Fibroblast of mammary gland (primary cell): ENCODE results near the gene CUTA.

Experiments
- DNase-seq: peaks from one replicate; pipeline ENCODE4 v3.0.0-alpha.2; 2010; ENCODE audit warnings: low read depth
- H3K4me3 ChIP-seq: 2 replicates; pipeline ENCODE4 v1.5.1; 2011; ENCODE audit warnings: low read depth, mild to moderate bottlenecking, low read length, moderate library complexity; ENCODE audit not compliant: control insufficient read depth
- TF ChIP-seq, protein P1 (sequence below): conservative IDR thresholded peaks from 2 replicates; pipeline ENCODE4 v1.5.1; 2011; ENCODE audit warnings: low read depth, low read length, inconsistent platforms; ENCODE audit not compliant: control insufficient read depth, insufficient read depth

The CUTA gene

GRCh38 chr6:33417903-33418689 is at the start of gene CUTA:
Gene CUTA, minus strand, starts transcription at chr6:33418107. Its CDS starts 107 bp downstream, at chr6:33418000.
- peak within 1 kb of the TSS; percentile 87 for H3K4me3 ChIP-seq
- TF ChIP-seq, protein P1, sequence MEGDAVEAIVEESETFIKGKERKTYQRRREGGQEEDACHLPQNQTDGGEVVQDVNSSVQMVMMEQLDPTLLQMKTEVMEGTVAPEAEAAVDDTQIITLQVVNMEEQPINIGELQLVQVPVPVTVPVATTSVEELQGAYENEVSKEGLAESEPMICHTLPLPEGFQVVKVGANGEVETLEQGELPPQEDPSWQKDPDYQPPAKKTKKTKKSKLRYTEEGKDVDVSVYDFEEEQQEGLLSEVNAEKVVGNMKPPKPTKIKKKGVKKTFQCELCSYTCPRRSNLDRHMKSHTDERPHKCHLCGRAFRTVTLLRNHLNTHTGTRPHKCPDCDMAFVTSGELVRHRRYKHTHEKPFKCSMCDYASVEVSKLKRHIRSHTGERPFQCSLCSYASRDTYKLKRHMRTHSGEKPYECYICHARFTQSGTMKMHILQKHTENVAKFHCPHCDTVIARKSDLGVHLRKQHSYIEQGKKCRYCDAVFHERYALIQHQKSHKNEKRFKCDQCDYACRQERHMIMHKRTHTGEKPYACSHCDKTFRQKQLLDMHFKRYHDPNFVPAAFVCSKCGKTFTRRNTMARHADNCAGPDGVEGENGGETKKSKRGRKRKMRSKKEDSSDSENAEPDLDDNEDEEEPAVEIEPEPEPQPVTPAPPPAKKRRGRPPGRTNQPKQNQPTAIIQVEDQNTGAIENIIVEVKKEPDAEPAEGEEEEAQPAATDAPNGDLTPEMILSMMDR: no peak
- DNase-seq: peak; percentile 100

DNA sequence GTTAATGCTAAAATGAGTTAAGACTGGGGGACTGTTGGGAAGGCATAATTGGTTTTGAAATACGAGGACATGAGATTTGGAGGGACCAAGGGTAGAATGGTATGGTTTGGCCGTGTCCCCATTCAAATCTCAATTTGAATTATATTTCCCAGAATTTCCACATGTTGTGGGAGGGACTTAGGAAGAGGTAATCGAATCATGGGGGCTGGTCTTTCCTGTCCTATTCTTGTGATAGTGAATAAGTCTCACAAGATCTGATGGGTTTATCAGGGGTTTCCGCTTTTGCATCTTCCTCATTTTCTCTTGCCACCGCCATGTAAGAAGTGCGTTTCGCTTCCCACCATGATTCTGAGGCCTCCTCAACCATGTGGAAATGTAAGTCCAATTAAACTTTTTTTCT is 49.2 kb upstream of the CUTA start:
- no peak for DNase-seq
- TF ChIP-seq, protein P1: no peak
- H3K4me3 ChIP-seq: no peak overlapping the region

DNA sequence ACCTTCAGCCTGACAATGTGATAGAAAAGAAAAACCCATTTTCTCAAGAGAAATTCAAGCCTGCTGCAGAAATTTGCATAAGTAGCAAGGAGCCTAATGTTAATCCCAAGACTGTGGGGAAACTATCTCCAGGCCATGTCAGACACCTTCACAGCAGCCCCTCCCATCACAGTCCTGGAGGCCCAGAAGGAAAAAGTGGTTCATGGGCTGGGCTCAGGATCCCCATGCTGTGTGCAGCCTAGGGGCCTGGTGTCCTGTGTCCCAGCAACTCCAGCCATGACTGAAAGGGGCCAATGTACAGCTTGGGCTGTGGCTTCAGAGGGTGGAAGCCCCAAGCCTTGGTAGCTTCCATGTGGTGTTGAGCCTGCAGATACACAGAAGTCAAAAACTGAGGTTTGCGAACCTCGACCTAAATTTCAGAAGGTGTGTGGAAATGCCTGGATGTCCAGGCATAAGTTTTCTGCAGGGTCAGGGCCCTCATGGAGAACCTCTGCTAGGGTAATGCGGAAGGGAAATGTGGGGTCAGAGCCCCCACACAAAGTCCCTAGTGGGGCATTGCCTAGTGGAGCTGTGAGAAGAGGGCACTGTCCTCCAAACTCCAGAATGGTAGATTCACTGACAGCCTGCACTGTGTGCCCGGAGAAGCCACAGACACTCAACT is 48.3 kb upstream of the CUTA start:
- TF ChIP-seq, protein P1: no peak
- H3K4me3 ChIP-seq: no peak overlapping the region
- DNase-seq: no peak

- TF ChIP-seq, protein P1: no peak
- DNase-seq: no peak
- no peak overlapping the region for H3K4me3 ChIP-seq
Measured at GRCh38 chr6:33459226-33459625, 41.3 kb upstream of the CUTA start.

GRCh38 chr6:33458676-33459075 is 40.8 kb upstream of the CUTA start:
- TF ChIP-seq, protein P1: no peak
- no peak overlapping the region for H3K4me3 ChIP-seq
- no peak for DNase-seq

GRCh38 chr6:33456156-33456555 is 38.2 kb upstream of the CUTA start:
- DNase-seq: no peak
- no peak overlapping the region for H3K4me3 ChIP-seq
- TF ChIP-seq, protein P1: no peak
